GM18907 (cell line): ENCODE data around the gene TRNP1.
"Not testable (repeated sequence)": the region's sequence is repeated elsewhere in the genome, so short reads cannot be mapped to it uniquely, and the experiment has no call there.

Experiments used
- ATAC-seq: cut with Tn5 transposase; IDR thresholded peaks from one replicate; pipeline ENCODE4 v1.9.1; 2021; ENCODE audit warnings: mild to moderate bottlenecking, moderate library complexity; ENCODE audit not compliant: unreplicated experiment

Gene TRNP1

DNA sequence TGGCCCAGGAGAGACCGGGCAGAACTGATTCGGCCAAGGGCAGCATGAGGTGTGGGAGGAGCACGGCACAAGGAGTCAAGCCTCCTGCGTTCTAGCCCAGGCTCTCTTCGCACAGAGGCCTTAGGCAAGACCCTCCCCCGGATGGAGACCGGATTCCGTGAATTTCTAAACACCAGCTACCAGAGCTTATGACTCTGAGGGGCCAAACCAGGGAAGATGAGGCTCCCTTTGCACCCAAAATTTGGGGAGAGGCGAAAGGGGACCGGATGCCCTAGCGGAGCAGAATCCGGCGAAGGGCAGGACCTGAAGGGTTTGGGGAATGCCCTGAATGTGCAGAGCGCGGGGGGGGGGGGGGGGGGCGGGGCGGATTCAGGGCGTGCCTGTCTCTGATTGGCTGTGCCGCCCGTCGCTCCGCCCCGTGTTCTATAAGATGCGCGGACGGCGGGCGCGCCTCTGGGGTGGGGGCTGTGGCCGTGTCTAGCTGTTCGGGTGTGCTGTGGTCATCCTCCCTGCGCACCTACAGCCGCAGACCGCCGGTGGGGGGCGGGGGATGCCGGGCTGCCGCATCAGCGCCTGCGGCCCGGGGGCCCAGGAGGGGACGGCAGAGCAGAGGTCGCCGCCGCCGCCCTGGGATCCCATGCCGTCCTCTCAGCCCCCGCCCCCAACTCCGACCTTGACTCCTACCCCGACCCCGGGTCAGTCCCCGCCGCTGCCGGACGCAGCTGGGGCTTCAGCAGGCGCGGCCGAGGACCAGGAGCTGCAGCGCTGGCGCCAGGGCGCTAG, at the start of gene TRNP1:
Gene TRNP1 (plus strand): TSS at position 456 of the 783 bp plus-strand sequence. CDS start 95 bp downstream, at position 551.
- ATAC-seq = peak; percentile 46

GRCh38 chr1:26945138-26945537, 48.4 kb upstream of the TRNP1 start:
- no peak for ATAC-seq

DNA sequence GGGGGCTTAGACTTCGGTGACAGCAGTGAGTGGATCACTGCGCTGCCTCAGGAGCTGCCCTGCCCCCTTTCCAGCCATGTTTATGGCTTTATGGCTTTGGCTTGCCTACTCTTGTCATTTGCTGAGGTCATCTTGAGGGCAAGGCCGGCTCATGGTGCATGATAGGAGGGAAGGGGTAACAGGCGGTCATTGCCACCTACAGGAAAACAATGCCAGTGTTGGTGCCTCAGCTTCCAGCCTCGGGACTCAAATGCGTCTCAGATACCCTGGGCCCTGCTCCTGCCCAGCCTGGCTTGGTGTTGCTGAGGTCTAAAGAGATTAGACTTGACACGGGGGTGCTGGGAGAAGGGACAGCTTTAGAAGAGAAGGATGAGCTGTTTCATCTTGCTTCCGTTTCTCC, 47.8 kb upstream of the TRNP1 start:
- no peak for ATAC-seq

DNA sequence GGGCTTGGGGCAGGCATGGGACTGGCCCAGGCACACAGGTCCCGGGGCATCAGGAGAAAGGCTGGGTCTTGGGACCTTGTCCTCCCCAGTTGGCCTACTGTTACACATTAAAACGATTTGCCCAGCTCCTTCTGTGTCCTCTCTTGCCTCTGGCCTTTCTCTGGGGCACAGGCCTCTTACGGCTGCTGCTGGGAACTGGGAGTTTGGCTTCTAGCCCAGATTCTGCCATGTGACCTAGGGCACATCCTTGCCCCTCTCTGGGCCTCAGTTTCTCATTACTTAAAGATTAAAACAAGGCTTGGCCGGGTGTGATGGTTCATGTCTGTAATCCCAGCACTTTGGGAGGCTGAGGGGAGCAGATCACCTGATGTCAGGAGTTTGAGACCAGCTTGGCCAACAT, 47.2 kb upstream of the TRNP1 start:
- ATAC-seq = no peak

GRCh38 chr1:26948725-26949057, 44.8 kb upstream of the TRNP1 start:
- not testable (repeated sequence) for ATAC-seq

- no peak for ATAC-seq
Measured at GRCh38 chr1:26949266-26949925, 44.1 kb upstream of the TRNP1 start.

GRCh38 chr1:26949926-26950319, 43.6 kb upstream of the TRNP1 start:
- ATAC-seq = no peak

DNA sequence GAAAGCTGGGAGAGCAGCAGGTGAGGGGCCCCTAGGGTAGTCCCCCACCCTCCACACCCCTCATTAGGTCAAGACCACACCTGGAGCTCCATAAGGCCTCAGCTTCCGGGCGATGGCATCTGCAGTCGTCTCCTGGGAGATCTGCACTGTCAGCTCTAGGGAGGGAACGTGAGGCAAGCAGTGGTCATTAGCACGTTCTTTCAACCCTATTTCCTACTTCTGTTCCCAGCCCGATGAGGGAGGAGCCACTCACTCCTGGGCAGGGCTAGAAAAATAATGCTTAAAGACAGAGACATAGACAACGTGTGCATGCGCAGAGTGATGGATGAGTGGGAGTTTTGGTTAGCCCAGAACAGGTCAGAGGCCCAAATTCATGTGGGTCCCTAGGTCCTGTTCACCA, 42.9 kb upstream of the TRNP1 start:
- ATAC-seq = no peak

GRCh38 chr1:26951216-26951615, 42.3 kb upstream of the TRNP1 start:
- ATAC-seq = no peak

DNA sequence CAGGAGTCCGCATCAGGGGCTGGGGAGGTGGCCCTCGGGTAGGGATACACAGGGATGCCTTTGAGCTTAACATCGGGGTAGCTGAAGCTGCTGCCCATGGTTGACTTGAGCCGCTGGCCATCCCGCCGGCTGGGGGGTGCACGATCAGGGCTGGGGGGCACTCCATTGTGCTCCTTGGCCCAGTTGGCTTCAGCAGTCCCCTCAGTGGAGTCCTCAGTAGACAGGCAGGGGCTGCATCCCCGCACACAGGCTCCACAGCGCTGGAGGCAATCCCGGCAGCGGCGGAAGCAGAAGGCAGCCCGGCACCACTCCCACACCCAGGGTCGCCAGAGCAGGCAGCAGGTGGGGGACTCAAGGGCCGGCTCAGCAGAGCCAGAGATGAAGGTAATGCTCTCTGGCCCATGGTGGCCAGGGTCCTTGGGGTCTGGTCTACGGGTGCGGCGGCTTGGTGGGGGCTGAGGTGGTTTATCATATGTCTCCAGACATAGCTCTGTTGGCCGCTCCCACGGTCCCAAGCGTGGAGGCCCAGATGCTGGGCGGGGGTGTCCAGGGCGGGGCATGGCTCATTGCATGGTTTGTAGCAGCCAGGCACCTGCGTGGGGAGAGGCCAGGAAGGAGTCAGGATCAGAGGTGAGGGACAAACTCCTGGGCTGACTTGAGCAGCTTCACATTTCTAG, 41.5 kb upstream of the TRNP1 start:
- ATAC-seq = no peak

GRCh38 chr1:26953374-26953773, 40.1 kb upstream of the TRNP1 start:
- ATAC-seq = no peak

DNA sequence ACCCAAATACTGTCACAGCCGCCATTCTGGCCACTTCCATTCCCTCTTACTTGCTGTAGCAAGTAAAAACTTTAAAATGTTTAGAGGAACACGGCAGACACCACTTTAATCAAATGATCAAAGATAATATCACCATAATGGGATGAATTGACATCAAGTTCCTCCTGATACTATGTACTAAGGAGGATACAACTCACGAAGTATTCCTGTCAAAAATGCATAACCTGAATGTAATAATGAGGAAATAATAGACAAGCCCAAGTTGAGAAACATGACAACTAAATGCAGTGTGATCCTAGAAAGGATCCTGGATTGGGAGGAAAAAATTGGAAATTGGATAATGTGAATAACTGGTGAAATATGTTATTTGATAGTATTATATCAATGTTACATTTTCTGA, 37.2 kb upstream of the TRNP1 start:
- no peak for ATAC-seq

- no peak for ATAC-seq
Measured at GRCh38 chr1:26957306-26957705, 36.2 kb upstream of the TRNP1 start.

DNA sequence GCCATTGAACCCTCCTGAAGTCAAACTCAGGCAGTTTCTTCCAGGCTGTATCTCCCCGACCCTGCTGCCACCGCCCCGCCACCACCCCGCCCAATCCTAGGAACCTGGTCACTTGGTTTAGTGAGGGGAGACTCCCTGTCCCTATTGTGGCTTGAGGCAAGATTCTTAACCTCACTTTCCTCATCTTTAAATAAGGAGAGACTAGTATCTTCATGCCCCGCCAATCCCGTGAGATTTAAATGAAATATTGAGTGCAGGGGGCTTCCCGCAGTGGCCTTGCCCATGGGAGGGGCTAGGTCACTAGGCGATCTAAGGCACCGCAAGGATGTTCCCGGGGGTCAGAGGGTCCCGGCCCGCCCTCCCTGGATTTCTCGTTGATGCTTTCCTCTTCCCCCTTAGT, 34.2 kb upstream of the TRNP1 start:
- no peak for ATAC-seq

DNA sequence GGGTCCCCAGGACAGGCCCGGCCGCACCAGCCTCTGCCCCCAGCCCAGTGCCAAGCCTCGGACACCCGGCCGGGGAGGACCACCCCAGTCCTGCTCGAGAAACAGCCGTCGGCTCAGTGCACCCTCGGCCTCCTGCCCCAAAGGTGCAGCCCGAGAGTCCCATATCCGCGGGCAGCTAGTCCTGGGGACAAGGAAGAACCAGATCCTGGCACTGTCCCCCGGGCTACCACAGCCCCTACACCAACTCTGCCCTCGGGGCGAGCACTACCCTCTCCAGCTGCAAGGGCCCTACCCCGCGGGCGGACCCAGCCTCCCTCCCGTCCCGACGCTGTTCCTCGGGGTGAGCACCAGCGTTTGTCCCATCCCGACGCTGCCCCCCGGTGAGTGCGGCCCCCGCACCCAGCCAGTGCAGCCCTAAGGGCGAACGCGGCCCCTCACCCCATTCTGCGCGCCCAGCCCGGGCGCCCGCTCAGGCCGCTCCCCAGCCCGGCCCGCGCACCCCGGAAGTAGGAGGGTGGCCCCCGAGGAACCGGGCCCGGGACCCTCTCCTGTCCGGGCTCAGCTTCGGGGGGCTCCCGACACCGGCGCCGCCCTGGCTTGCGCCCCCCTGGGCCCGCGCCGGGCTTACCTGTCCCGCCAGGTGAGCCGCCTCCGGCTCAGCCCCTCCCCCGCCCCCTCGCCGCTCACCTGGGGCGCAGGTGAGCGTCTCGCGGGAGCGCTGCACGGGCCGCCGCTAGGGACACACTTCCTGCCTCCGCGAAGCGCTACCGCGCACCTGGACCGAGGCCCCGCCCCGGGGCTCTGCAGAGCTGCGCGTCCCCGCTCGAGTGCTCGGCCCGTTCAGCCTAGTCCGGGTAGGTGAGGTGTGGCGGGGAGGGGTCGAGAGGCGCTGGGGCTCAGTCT, 33.5 kb upstream of the TRNP1 start, which contains the start of gene KDF1:
Gene KDF1 (minus strand): TSS at position 747 of the 903 bp plus-strand sequence. CDS start 8,088 bp downstream, outside the sequence.
- ATAC-seq = no peak

DNA sequence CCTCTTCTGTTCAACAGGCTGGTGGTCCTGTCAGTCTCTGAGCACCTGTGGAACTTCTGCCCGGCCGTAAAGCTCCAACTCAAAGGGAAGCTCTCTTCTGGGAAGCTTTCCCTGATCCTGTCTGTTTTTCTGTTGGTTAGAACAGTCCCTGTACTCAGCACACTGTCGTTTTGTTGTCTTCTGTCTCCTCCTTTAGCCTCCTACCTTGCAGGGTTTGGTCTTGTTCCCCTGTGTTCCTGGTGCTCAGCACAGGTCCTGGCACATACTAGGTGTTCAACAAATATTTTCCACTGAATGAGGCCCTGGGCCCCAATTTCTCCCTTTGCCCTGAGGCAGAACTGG, 32.9 kb upstream of the TRNP1 start:
- ATAC-seq = no peak

DNA sequence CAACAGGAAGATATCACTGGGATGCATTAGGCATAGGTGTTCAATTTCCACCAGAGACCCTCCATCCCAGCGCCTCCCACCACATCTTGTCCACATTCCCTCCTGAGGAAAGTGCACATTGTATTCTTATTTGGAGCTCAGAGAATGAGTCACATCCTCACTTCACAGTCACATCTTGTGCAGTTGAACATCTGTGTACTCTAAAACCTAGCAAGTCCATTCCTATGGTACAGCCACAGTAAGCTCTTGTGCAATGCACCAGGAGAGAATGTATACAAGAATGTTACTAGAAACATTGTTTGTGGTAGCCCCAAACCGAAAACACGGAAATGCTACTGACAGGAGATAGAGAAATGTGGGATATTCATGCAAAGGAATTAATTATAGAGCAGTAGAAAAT, 31.7 kb upstream of the TRNP1 start:
- ATAC-seq = no peak

DNA sequence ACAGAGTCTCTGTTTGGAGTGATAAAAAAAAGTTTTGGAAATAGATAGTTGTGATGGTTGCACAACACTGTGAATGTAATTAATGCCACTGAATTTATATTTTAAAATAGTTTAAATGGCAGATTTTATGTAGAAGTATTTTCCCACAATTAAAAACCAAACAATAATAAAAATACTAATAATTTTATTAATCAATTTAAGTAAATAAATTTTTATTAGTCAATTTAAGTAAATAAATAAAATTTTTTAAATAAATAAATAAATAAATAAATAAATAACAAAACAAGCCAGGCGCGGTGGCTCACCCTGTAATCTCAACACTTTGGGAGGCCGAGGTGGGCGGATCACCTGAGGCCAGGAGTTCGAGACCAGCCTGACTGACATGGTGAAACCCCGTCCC, 28.3 kb upstream of the TRNP1 start:
- no peak for ATAC-seq

DNA sequence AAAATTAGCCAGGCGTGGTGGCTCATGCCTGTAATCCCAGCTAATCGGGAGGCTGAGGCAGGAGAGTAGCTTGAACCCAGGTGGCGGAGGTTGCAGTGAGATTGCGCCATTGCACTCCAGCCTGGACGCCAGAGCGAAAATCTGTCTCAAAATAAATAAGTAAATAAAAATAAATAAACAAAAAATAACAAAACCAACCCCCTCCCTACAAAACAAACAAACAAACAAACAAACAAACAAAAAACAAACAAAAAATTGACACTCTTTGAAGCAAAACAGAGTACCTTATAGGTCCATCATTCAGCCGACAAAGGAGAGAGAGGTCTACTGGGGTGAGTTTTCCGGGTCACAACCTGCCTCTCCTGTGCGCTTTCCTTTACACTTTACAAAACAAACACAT, 27.9 kb upstream of the TRNP1 start:
- no peak for ATAC-seq

DNA sequence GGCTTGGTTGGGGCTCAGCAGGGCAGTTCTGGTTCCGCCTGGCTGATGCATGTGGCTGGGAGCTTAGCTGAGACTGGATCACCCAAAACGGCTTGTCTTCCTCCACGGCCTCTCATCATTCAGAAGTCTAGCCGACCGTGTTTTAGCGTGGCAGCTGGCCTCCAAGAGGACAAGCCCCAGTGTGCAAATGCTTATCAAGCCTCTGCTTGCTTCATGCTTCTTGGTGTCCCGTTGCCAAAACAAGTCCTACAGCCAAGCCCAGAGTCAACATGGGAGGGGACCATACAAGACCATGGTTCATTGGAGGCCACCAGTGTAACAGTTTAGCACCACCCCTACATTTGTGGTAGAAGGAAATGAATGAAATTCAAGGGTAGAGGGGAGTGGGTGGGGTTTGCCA, 22.7 kb upstream of the TRNP1 start:
- no peak for ATAC-seq

GRCh38 chr1:26971590-26971989, 21.9 kb upstream of the TRNP1 start:
- no peak for ATAC-seq
